Smooth muscle cell of bladder (primary cell): Measurements from ENCODE around the gene TMEM106C. TPM values are rescaled to one million over a fixed set of nuclear protein-coding genes. Genes with fewer than 3 reads are reported as not detected.

Source experiments
- total RNA-seq: library from RNA; depleted of rRNA; stranded (reverse); fragments of >200 nt; gene quantifications from 2 replicates; pipeline ENCODE4 v1.2.3, GENCODE V29; 2014

Gene TMEM106C
- total RNA-seq = 49.5 and 71.4 TPM in 2 replicates

GRCh38 chr12:47963340-47964040, at the start of gene TMEM106C:
TSS of gene TMEM106C (plus strand) at chr12:47963596. CDS start at chr12:47964237, 641 bp downstream.

GRCh38 chr12:48004053-48004941, 40.9 kb downstream of the TMEM106C start, which contains the start of gene COL2A1:
TSS of gene COL2A1 (minus strand) at chr12:48004476. CDS start at chr12:48004321, 155 bp downstream.

Other genes with a start within 250 kb of the TMEM106C start
- not detected in 2 replicates for gene ENDOU, start 238.1 kb upstream of the TMEM106C start, total RNA-seq
- 1.00 and 2.1 TPM in 2 replicates for gene RAPGEF3, start 204.7 kb upstream of the TMEM106C start, total RNA-seq
- 11.1 and 18.4 TPM in 2 replicates for gene SLC48A1, start 190.4 kb upstream of the TMEM106C start, total RNA-seq
- gene HDAC7, start 143.7 kb upstream of the TMEM106C start, total RNA-seq = 19.6 and 26.7 TPM in 2 replicates
- 7.8 and 8.1 TPM in 2 replicates for gene VDR, start 58.6 kb upstream of the TMEM106C start, total RNA-seq
- gene COL2A1, start 40.9 kb downstream of the TMEM106C start, total RNA-seq = not detected in 2 replicates
- gene SENP1, start 142.5 kb downstream of the TMEM106C start, total RNA-seq = 11.3 and 11.8 TPM in 2 replicates
- gene PFKM, start 155.8 kb downstream of the TMEM106C start, total RNA-seq = 72.8 and 89.0 TPM in 2 replicates
- 14.1 and 14.3 TPM in 2 replicates for gene ASB8, start 193.9 kb downstream of the TMEM106C start, total RNA-seq
- 0.43 and 0.83 TPM in 2 replicates for gene CCDC184, start 220.0 kb downstream of the TMEM106C start, total RNA-seq
- gene OR10AD1, start 239.7 kb downstream of the TMEM106C start, total RNA-seq = not detected in 2 replicates